ENCODE results near the gene HDAC3. TPM values are rescaled to one million over a fixed set of nuclear protein-coding genes. Genes with fewer than 3 reads are reported as not detected.

HDAC3 gene
- total RNA-seq, 5 donors from 2014 or later (not counting 1 experiment from before 2014, with no cell fraction given), result 68.5 to 78.5 (median 73.8) TPM

DNA sequence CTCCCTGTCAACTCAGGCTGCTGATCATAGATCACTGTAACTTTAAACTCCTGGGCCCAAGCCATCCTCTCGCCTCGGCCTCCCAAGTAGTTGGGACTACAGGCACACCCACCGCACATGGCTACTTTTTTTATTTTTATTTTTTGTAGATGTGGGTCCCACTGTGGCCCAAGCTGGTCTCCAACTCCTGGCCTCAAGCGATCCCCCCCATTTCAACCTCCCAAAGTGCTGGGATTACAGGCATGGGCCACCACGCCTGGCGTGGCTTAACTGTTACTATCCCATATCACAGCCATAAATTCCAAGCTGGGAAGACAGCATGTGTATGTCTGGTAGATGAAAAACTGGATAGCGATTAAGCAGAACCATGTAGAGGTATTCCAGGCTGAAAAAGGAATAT is 1.0 kb downstream of the HDAC3 start:
- Mint-ChIP-seq H3K27ac (peak overlapping the region in 1 of 2 donors; percentile 79), H3K4me1 (peaks cover 44 to 48% (median 44%) of the 10 kb centered on the region in 3 donors), H3K4me3 (peak overlapping the region; percentile 84 to 92 (median 91)), H3K36me3 (peaks cover 5% of the 10 kb centered on the region), H3K9me3 (no peaks in the 10 kb centered on the region), H3K27me3 (no peaks in the 10 kb centered on the region)
- Histone ChIP-seq H3K4me1 (ENCODE audit: control insufficient read depth in 1 of 2, extremely low read depth in 1 of 2, insufficient read depth in 2 of 2, low read length in 2 of 2) (peaks cover 7 to 40% of the 10 kb centered on the region in 2 experiments), H3K36me3 (ENCODE audit: control insufficient read depth in 2 of 2, extremely low read depth in 1 of 2, insufficient read depth in 1 of 2, low read length in 1 of 2) (peaks cover 3 to 26% of the 10 kb centered on the region in 2 donors), H3K27ac (ENCODE audit: low read length) (no peak overlapping the region), H3K9me3 (no peaks in the 10 kb centered on the region), H3K27me3 (replicated peaks in 1 of 2; ENCODE audit: control insufficient read depth in 2 of 2, extremely low read depth in 1 of 2, insufficient read depth in 2 of 2, low read length in 1 of 2) (no peaks in the 10 kb centered on the region), H3K4me3 (ENCODE audit: control insufficient read depth in 1 of 2, extremely low read depth in 1 of 2, low read length in 1 of 2) (peak overlapping the region; percentile 90 to 99)
- CTCF ChIA-PET, result interaction anchor here in 1 of 2 donors (0.5 to 6.1 kb wide), 6 partner anchors 16 to 315 kb away, joined by 3 to 62 read pairs (median 20); partner anchors contain the start of genes DIAPH1, FCHSD1 and TAF7
- no peak for DNase-seq
- WGBS (ENCODE audit: insufficient coverage), result 100% methylated on average over 1 of the region's 7 CpGs
- POLR2A ChIA-PET, result interaction anchor here (0.7 to 2.0 kb wide), 2 partner anchors 17 to 19 kb away, joined by 4 to 5 read pairs; partner anchors contain the start of gene DIAPH1 (in 1 of the 2)
- ATAC-seq (replicated peaks in 1 of 4), result no peak

DNA sequence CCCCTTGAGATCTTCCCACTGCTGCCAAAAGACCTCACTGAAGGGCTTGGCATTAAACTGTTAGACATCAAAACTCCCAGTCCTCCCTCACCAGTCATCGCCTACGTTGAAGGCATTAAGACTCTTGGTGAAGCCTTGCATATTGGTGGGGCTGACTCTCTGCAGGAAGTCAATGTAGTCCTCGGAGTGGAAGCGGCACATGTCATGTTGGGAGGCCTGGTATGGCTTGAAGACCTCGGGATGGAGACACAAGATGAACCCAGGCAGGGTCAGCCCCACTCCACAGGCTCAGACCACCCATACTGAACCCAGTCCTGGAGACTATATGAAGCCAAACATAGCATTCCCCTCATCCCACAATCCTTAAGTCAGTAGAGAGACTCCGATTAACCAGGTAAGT is 1.9 kb downstream of the HDAC3 start:
- Mint-ChIP-seq H3K27ac (peak overlapping the region in 1 of 2 donors; percentile 69), H3K4me1 (peaks cover 47 to 50% (median 48%) of the 10 kb centered on the region in 3 donors), H3K27me3 (no peaks in the 10 kb centered on the region), H3K9me3 (no peaks in the 10 kb centered on the region), H3K4me3 (peak overlapping the region; percentile 84 to 92 (median 91)), H3K36me3 (peaks cover 12% of the 10 kb centered on the region)
- POLR2A ChIA-PET, result interaction anchor here (0.5 to 0.7 kb wide), 2 partner anchors 8 to 16 kb away, joined by 3 to 4 read pairs; partner anchors contain the start of gene DIAPH1 (in 1 of the 2)
- Histone ChIP-seq H3K27me3 (replicated peaks in 1 of 2; ENCODE audit: control insufficient read depth in 2 of 2, extremely low read depth in 1 of 2, insufficient read depth in 2 of 2, low read length in 1 of 2) (no peaks in the 10 kb centered on the region), H3K9me3 (no peaks in the 10 kb centered on the region), H3K4me3 (ENCODE audit: control insufficient read depth in 1 of 2, extremely low read depth in 1 of 2, low read length in 1 of 2) (no peak overlapping the region), H3K4me1 (ENCODE audit: control insufficient read depth in 1 of 2, extremely low read depth in 1 of 2, insufficient read depth in 2 of 2, low read length in 2 of 2) (peaks cover 7 to 40% of the 10 kb centered on the region in 2 experiments), H3K36me3 (ENCODE audit: control insufficient read depth in 2 of 2, extremely low read depth in 1 of 2, insufficient read depth in 1 of 2, low read length in 1 of 2) (peaks cover 6 to 29% of the 10 kb centered on the region in 2 donors), H3K27ac (ENCODE audit: low read length) (no peak overlapping the region)
- CTCF ChIA-PET, result interaction anchor here (0.5 to 6.1 kb wide), 6 partner anchors 17 to 176 kb away, joined by 3 to 62 read pairs (median 14); partner anchors contain the start of gene DIAPH1 (in 1 of the 2)
- ATAC-seq (replicated peaks in 1 of 4) (no peak), DNase-seq (no peak)
- WGBS (ENCODE audit: insufficient coverage), result 91% methylated on average over 1 of the region's 6 CpGs

DNA sequence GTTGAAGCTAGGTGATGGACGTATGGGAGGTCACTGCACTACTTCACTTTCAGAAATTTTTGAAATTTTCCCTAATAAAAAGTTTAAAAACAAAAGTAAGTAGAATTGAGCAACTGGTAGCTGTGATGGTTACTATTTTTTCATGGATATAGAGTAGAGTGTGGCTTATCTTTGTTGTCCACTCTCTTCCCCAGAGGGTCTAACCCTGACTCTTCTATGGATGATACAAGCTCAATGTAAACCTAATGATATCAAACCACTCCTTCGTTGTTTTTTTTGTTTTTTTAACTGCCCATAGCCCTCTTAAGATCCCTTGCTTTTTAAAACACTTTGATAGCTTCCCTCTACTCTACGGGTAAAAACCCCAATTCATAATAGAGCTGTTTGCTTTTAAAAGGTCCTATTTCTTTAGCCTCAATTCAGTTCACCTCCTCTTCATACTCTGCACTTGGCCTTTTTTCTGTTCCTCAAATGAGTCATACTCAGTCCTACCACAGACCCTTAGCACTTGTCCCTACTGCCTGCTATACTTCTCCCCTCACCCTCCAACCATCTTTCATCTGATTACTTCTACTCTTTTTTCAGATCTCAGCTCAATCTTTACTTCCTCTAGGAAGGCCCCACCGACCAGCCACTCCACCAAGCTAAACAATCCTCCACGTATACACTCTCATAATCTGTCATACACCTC is 2.6 kb downstream of the HDAC3 start:
- WGBS (ENCODE audit: insufficient coverage), result 39% methylated on average over 3 of the region's 5 CpGs
- H3K27ac ChIP-seq (ENCODE audit: low read length), result no peak overlapping the region
- no peak overlapping the region for H3K4me3 ChIP-seq (ENCODE audit: control insufficient read depth in 1 of 2, extremely low read depth in 1 of 2, low read length in 1 of 2)
- Mint-ChIP-seq H3K4me1 (peaks cover 46 to 54% (median 48%) of the 10 kb centered on the region in 3 donors), H3K9me3 (no peaks in the 10 kb centered on the region), H3K27me3 (no peaks in the 10 kb centered on the region), H3K36me3 (peaks cover 19% of the 10 kb centered on the region), H3K27ac (peak overlapping the region; percentile 26 to 54), H3K4me3 (peak overlapping the region in 2 of 3 donors; percentile 7 to 84)
- no peaks in the 10 kb centered on the region for H3K27me3 ChIP-seq (replicated peaks in 1 of 2; ENCODE audit: control insufficient read depth in 2 of 2, extremely low read depth in 1 of 2, insufficient read depth in 2 of 2, low read length in 1 of 2)
- peaks cover 7 to 40% of the 10 kb centered on the region in 2 experiments for H3K4me1 ChIP-seq (ENCODE audit: control insufficient read depth in 1 of 2, extremely low read depth in 1 of 2, insufficient read depth in 2 of 2, low read length in 2 of 2)
- ChIA-PET POLR2A (interaction anchor here (0.6 to 0.8 kb wide), 4 partner anchors 10 to 1090 kb away, joined by 3 to 11 read pairs (median 6); no protein-coding TSS in a partner anchor), CTCF (interaction anchor here (0.5 to 6.1 kb wide), 11 partner anchors 16 to 292 kb away, joined by 3 to 62 read pairs (median 4); partner anchors contain the start of gene DIAPH1 (in 1 of the 2))
- no peaks in the 10 kb centered on the region for H3K9me3 ChIP-seq
- peaks cover 9 to 36% of the 10 kb centered on the region in 2 donors for H3K36me3 ChIP-seq (ENCODE audit: control insufficient read depth in 2 of 2, extremely low read depth in 1 of 2, insufficient read depth in 1 of 2, low read length in 1 of 2)
- ATAC-seq (replicated peaks in 1 of 4) (no peak), DNase-seq (no peak)

DNA sequence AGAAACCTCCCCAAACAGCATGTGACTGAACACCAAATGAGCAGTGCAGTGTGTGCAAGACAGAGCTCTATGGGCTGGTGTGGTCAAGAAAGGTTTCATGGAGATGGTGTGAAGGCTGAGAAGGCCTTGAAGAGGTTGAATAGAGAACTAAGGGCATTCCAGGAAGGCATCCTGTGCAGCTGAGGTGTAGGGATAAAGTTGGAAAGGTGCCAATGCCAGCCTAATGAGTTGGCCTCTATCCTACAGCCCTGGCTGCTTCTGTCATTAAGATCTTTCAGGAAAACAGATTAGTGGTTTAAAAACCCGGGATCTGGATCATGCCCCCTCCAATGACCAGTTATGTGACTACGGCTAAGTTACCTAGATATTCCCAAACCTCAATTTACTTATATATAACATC is 4.0 kb downstream of the HDAC3 start:
- Mint-ChIP-seq H3K4me1 (peaks cover 39 to 44% (median 40%) of the 10 kb centered on the region in 3 donors), H3K36me3 (peaks cover 32% of the 10 kb centered on the region)

DNA sequence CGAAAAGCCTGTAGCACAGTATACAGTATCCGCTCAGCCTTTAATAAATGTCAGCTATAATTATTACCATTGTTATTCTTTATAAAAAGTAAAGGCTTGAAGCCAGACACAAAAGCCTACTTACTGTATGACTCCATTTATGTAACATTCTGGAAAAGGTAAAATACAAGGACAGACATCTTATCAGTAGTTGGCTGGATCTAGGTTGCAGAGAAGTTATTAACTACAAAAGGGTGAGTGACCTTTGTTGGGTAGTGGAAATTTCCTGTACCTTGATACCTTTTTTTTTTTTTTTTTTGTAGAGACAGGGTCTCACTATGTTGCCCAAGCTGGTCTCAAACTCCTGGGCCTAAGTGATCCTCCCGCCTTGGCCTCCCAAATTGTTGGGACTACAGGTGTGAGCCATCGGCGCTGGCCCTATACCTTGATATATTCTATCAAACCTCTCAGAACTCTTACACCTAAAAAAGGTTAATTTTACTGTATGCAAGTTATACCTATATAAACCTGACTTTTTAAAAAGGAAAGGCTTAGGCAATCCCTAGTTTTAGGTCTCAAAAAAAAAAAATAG is 6.0 kb downstream of the HDAC3 start:
- Mint-ChIP-seq H3K36me3 (peaks cover 43% of the 10 kb centered on the region), H3K9me3 (no peaks in the 10 kb centered on the region)

More for the DNA sequence above, 4.0 kb downstream of the HDAC3 start:
- Histone ChIP-seq H3K4me3 (ENCODE audit: control insufficient read depth in 1 of 2, extremely low read depth in 1 of 2, low read length in 1 of 2) (no peak overlapping the region), H3K27ac (ENCODE audit: low read length) (no peak overlapping the region), H3K27me3 (replicated peaks in 1 of 2; ENCODE audit: control insufficient read depth in 2 of 2, extremely low read depth in 1 of 2, insufficient read depth in 2 of 2, low read length in 1 of 2) (no peaks in the 10 kb centered on the region), H3K36me3 (ENCODE audit: control insufficient read depth in 2 of 2, extremely low read depth in 1 of 2, insufficient read depth in 1 of 2, low read length in 1 of 2) (peaks cover 14 to 50% of the 10 kb centered on the region in 2 donors), H3K9me3 (no peaks in the 10 kb centered on the region), H3K4me1 (ENCODE audit: control insufficient read depth in 1 of 2, extremely low read depth in 1 of 2, insufficient read depth in 2 of 2, low read length in 2 of 2) (peaks cover 7 to 28% of the 10 kb centered on the region in 2 experiments)
- Mint-ChIP-seq H3K4me3 (no peak overlapping the region), H3K27ac (no peak overlapping the region), H3K9me3 (no peaks in the 10 kb centered on the region), H3K27me3 (no peaks in the 10 kb centered on the region)
- DNase-seq (no peak), ATAC-seq (replicated peaks in 1 of 4) (no peak)
- WGBS (ENCODE audit: insufficient coverage), result no CpG with 5 or more reads among the region's 2 CpGs
- CTCF ChIA-PET, result interaction anchor here (0.5 to 6.1 kb wide), 6 partner anchors 15 to 69 kb away, joined by 3 to 62 read pairs (median 5); partner anchors contain the start of gene DIAPH1 (in 1 of the 2)
- POLR2A ChIA-PET, result no interaction called here

More for the DNA sequence above, 6.0 kb downstream of the HDAC3 start:
- CTCF ChIA-PET, result interaction anchor here (0.6 to 2.4 kb wide), 6 partner anchors 10 to 250 kb away, joined by 3 to 11 read pairs (median 6); partner anchors contain the start of gene DIAPH1 (in 1 of the 2)
- Histone ChIP-seq H3K4me1 (ENCODE audit: control insufficient read depth in 1 of 2, extremely low read depth in 1 of 2, insufficient read depth in 2 of 2, low read length in 2 of 2) (peaks cover under 1 to 16% of the 10 kb centered on the region in 2 experiments), H3K4me3 (ENCODE audit: control insufficient read depth in 1 of 2, extremely low read depth in 1 of 2, low read length in 1 of 2) (no peak overlapping the region), H3K27ac (ENCODE audit: low read length) (no peak overlapping the region), H3K27me3 (replicated peaks in 1 of 2; ENCODE audit: control insufficient read depth in 2 of 2, extremely low read depth in 1 of 2, insufficient read depth in 2 of 2, low read length in 1 of 2) (no peaks in the 10 kb centered on the region), H3K9me3 (no peaks in the 10 kb centered on the region), H3K36me3 (ENCODE audit: control insufficient read depth in 2 of 2, extremely low read depth in 1 of 2, insufficient read depth in 1 of 2, low read length in 1 of 2) (peaks cover 14 to 62% of the 10 kb centered on the region in 2 donors)
- no CpG with 5 or more reads among the region's 5 CpGs for WGBS (ENCODE audit: insufficient coverage)
- Mint-ChIP-seq H3K4me3 (no peak overlapping the region), H3K4me1 (peaks cover 32 to 37% (median 33%) of the 10 kb centered on the region in 3 donors), H3K27ac (no peak overlapping the region), H3K27me3 (no peaks in the 10 kb centered on the region)
- DNase-seq (no peak), ATAC-seq (replicated peaks in 1 of 4) (no peak)
- POLR2A ChIA-PET, result no interaction called here
